HG03064 (cell line): Measurements from ENCODE around the gene RUNX1.

Experiments
- ATAC-seq: cut with Tn5 transposase; IDR thresholded peaks from one replicate; pipeline ENCODE4 v1.9.1; 2021; ENCODE audit warnings: low read depth; ENCODE audit not compliant: unreplicated experiment

RUNX1 gene

GRCh38 chr21:34775793-34776192, 273.3 kb downstream of the RUNX1 start:
- no peak for ATAC-seq

- ATAC-seq, result no peak
Observed at GRCh38 chr21:34774750-34775149, 274.4 kb downstream of the RUNX1 start.

GRCh38 chr21:34771512-34772028, 277.5 kb downstream of the RUNX1 start:
- ATAC-seq, result no peak

- no peak for ATAC-seq
Observed at GRCh38 chr21:34770576-34770975, 278.5 kb downstream of the RUNX1 start.

GRCh38 chr21:34768326-34768725, 280.8 kb downstream of the RUNX1 start:
- no peak for ATAC-seq

- no peak for ATAC-seq
Observed at GRCh38 chr21:34766862-34767261, 282.2 kb downstream of the RUNX1 start.

GRCh38 chr21:34765619-34766018, 283.5 kb downstream of the RUNX1 start:
- ATAC-seq, result no peak

GRCh38 chr21:34764715-34765284, 284.3 kb downstream of the RUNX1 start:
- ATAC-seq, result no peak

GRCh38 chr21:34762786-34763185, 286.3 kb downstream of the RUNX1 start:
- ATAC-seq, result no peak

- ATAC-seq, result no peak
Observed at GRCh38 chr21:34761758-34762330, 287.3 kb downstream of the RUNX1 start.

- no peak for ATAC-seq
Observed at GRCh38 chr21:34754690-34755647, 294.1 kb downstream of the RUNX1 start.

- ATAC-seq, result no peak
Observed at GRCh38 chr21:34748862-34749261, 300.2 kb downstream of the RUNX1 start.

- no peak for ATAC-seq
Observed at GRCh38 chr21:34745557-34746255, 303.4 kb downstream of the RUNX1 start.

GRCh38 chr21:34744801-34745200, 304.3 kb downstream of the RUNX1 start:
- no peak for ATAC-seq

- no peak for ATAC-seq
Observed at GRCh38 chr21:34743831-34744230, 305.3 kb downstream of the RUNX1 start.

- no peak for ATAC-seq
Observed at GRCh38 chr21:34743285-34743684, 305.8 kb downstream of the RUNX1 start.

- ATAC-seq, result no peak
Observed at GRCh38 chr21:34740198-34740597, 308.9 kb downstream of the RUNX1 start.
